ENCODE measurements around the gene FCHSD2.

- TF ChIP-seq SMC3 (IDR thresholded peaks at IDR 0.05; ENCODE audit: low read length) (no peak), HNRNPLL (IDR thresholded peaks at IDR 0.05; ENCODE audit: low read depth, low read length, poor library complexity, severe bottlenecking) (no peak), RFX5 (IDR thresholded peaks at IDR 0.05; ENCODE audit: low read depth, low read length) (no peak), CEBPB (IDR thresholded peaks at IDR 0.05; ENCODE audit: borderline replicate concordance, low read depth, low read length) (no peak), RFX1 (IDR thresholded peaks at IDR 0.05) (no peak), NPAS2 (CRISPR knock-in tag; IDR thresholded peaks at IDR 0.05; ENCODE audit: borderline replicate concordance) (no peak), TAF1 (CRISPR knock-in tag; IDR thresholded peaks at IDR 0.05) (no peak), FIP1L1 (IDR thresholded peaks at IDR 0.05; ENCODE audit: borderline replicate concordance, insufficient read depth, low read depth, low read length) (no peak)
- TF ChIP-seq, protein P1, sequence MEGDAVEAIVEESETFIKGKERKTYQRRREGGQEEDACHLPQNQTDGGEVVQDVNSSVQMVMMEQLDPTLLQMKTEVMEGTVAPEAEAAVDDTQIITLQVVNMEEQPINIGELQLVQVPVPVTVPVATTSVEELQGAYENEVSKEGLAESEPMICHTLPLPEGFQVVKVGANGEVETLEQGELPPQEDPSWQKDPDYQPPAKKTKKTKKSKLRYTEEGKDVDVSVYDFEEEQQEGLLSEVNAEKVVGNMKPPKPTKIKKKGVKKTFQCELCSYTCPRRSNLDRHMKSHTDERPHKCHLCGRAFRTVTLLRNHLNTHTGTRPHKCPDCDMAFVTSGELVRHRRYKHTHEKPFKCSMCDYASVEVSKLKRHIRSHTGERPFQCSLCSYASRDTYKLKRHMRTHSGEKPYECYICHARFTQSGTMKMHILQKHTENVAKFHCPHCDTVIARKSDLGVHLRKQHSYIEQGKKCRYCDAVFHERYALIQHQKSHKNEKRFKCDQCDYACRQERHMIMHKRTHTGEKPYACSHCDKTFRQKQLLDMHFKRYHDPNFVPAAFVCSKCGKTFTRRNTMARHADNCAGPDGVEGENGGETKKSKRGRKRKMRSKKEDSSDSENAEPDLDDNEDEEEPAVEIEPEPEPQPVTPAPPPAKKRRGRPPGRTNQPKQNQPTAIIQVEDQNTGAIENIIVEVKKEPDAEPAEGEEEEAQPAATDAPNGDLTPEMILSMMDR (CRISPR knock-in tag; IDR thresholded peaks at IDR 0.05) = no peak
Measured at GRCh38 chr11:72828081-72828567, 314.0 kb downstream of the FCHSD2 start.
